Peyer's patch (tissue), 4 donors: ENCODE measurements around the gene DNAJC6.

Experiments used
- POLR2A ChIP-seq, 2 donors: fragments of 450-650 bp; IDR thresholded peaks; one replicate each; pipeline ENCODE4 v1.5.1; 2017; ENCODE audit warnings: antibody characterized with exemption in 2 of 2, mild to moderate bottlenecking in 2 of 2, moderate library complexity in 2 of 2
- TF ChIP-seq, protein P1 (sequence below), 6 experiments: fragments of 450-650 bp in 4 of 6; fragments of 200-600 bp in 2 of 6; sonication (generic) in 1 of 6; IDR thresholded peaks; one replicate each; pipeline ENCODE4 v1.5.1; 2017 to 2019; ENCODE audit warnings: antibody characterized with exemption in 6 of 6, mild to moderate bottlenecking in 3 of 6, moderate library complexity in 1 of 6

DNA sequence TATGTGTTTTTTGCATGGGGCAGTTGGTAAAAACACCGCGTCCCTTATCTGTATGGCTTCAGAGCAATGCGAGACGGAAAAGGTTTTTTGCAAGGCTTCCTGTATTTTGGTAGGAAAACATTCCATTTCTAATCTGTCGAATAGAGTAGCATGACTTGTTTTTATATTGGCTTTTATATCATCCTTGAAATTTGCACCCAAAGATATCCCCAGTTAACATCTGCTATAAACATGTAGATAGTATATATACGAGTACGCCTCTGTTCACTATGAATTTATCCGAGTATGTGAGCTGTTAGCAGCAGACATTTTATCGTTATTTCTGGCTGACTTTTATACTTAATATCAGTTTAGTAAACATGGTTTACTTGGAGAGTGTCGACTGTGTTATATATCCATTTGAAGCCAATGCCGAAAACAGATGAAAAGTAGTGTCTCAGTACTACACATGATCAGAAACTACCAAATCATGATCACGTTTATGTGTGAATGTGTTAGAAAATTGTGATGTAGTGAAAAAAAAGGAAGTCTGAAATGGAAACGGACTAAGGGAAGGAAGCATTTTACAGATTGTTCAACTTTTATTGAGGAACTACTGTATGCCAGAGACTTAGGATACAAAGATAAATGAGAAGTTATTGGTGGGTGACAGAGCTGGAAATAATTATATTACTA is 112.1 kb downstream of the DNAJC6 start:
- TF ChIP-seq, protein P1, sequence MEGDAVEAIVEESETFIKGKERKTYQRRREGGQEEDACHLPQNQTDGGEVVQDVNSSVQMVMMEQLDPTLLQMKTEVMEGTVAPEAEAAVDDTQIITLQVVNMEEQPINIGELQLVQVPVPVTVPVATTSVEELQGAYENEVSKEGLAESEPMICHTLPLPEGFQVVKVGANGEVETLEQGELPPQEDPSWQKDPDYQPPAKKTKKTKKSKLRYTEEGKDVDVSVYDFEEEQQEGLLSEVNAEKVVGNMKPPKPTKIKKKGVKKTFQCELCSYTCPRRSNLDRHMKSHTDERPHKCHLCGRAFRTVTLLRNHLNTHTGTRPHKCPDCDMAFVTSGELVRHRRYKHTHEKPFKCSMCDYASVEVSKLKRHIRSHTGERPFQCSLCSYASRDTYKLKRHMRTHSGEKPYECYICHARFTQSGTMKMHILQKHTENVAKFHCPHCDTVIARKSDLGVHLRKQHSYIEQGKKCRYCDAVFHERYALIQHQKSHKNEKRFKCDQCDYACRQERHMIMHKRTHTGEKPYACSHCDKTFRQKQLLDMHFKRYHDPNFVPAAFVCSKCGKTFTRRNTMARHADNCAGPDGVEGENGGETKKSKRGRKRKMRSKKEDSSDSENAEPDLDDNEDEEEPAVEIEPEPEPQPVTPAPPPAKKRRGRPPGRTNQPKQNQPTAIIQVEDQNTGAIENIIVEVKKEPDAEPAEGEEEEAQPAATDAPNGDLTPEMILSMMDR (IDR thresholded peaks at IDR 0.05), result no peak
- TF ChIP-seq POLR2A (IDR thresholded peaks at IDR 0.05), result no peak
